ENCODE results near the gene RNF11. TPM values are rescaled to one million over a fixed set of nuclear protein-coding genes. Genes with fewer than 3 reads are reported as not detected.
"Not testable (repeated sequence)": the region's sequence is repeated elsewhere in the genome, so short reads cannot be mapped to it uniquely, and the experiment has no call there.

RNF11 gene
- polyA plus RNA-seq, 1 donor (not counting 4 experiments of a cell fraction or from before 2014, with no cell fraction given): 113 TPM

DNA sequence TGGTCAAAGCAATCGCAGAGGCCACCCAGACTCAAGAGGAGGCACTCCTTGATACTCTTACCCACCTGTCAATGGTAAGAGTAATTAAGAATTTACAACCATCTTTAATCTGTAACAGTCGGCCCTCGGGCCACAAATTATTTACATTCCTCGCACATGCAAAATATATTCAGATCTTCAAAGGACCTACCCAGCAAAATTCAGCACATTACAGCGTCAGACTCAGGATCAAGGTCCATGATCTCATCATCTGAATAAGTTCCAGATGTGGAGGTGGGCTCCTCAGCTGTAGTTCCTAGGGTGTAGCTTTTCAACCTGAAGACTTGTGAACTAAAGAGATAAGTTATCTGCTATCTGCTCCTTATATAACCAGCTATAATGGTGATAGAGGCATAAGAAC, 17.1 kb upstream of the RNF11 start:
- no peak overlapping the region for H2AFZ ChIP-seq (ENCODE audit: control insufficient read depth, low read length)
- TF ChIP-seq EZH2 (IDR thresholded peaks at IDR 0.05; ENCODE audit: low read length): no peak
- TF ChIP-seq, protein P1, sequence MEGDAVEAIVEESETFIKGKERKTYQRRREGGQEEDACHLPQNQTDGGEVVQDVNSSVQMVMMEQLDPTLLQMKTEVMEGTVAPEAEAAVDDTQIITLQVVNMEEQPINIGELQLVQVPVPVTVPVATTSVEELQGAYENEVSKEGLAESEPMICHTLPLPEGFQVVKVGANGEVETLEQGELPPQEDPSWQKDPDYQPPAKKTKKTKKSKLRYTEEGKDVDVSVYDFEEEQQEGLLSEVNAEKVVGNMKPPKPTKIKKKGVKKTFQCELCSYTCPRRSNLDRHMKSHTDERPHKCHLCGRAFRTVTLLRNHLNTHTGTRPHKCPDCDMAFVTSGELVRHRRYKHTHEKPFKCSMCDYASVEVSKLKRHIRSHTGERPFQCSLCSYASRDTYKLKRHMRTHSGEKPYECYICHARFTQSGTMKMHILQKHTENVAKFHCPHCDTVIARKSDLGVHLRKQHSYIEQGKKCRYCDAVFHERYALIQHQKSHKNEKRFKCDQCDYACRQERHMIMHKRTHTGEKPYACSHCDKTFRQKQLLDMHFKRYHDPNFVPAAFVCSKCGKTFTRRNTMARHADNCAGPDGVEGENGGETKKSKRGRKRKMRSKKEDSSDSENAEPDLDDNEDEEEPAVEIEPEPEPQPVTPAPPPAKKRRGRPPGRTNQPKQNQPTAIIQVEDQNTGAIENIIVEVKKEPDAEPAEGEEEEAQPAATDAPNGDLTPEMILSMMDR (optimal IDR thresholded peaks at IDR 0.05 in 1 of 3, IDR thresholded peaks at IDR 0.05 in 1 of 3, conservative IDR thresholded peaks at IDR 0.05 in 1 of 3; ENCODE audit: extremely low read depth in 1 of 3, insufficient read depth in 2 of 3, low read length in 3 of 3): no peak
- H3K4me3 ChIP-seq (ENCODE audit: control insufficient read depth in 2 of 3, extremely low read depth in 1 of 3, insufficient read depth in 2 of 3, low read depth in 1 of 3, low read length in 3 of 3): no peak overlapping the region
- no peak overlapping the region for H3K9ac ChIP-seq (ENCODE audit: control insufficient read depth, extremely low read depth, insufficient read depth, low read length)
- no peaks in the 10 kb centered on the region for H3K27me3 ChIP-seq (ENCODE audit: control insufficient read depth, extremely low read depth, insufficient read depth, low read length)
- H3K36me3 ChIP-seq (ENCODE audit: control insufficient read depth in 2 of 2, extremely low read depth in 1 of 2, insufficient read depth in 2 of 2, low read length in 2 of 2): no peaks in the 10 kb centered on the region
- H3K4me2 ChIP-seq (ENCODE audit: control insufficient read depth, extremely low read depth, insufficient read depth, low read depth, low read length): no peak overlapping the region
- H4K20me1 ChIP-seq (ENCODE audit: control insufficient read depth, extremely low read depth, insufficient read depth, low read length): no peaks in the 10 kb centered on the region
- H3K27ac ChIP-seq (ENCODE audit: control insufficient read depth, insufficient read depth, low read length): no peak overlapping the region
- H3K79me2 ChIP-seq (ENCODE audit: control insufficient read depth, insufficient read depth, low read length): no peaks in the 10 kb centered on the region
- no peak for FAIRE-seq
- peaks cover 19% of the 10 kb centered on the region for H3K4me1 ChIP-seq (ENCODE audit: control insufficient read depth, extremely low read depth, insufficient read depth, low read length)
- H3K9me3 ChIP-seq (ENCODE audit: control insufficient read depth, low read depth, low read length): no peaks in the 10 kb centered on the region
- H3K9me1 ChIP-seq (ENCODE audit: control insufficient read depth, extremely low read depth, insufficient read depth, low read length): no peaks in the 10 kb centered on the region
- no peak for DNase-seq (ENCODE audit: low read depth, low spot score)
- dilution Hi-C loops (cut with MboI; ENCODE audit: extremely low pct_ligation_motif_present, low sequenced_read_pairs): no loop called here

DNA sequence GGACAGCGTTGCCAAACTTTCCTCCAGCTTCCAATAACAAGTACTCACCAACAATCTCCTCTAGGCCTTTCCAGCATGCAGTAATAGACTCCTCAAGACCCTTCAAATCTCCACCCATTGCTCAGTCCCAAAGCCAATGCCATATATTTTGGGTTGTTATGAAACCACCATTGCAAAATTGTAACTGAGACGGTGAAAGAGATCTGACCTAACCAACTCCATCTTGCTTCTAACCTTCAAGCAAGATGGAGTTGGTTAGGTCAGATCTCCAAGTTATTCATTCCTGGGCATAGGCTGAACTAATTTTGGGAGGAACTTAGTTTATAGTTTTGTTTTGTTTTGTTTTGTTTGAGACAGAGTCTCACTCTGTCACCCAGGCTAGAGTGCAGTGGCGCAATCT, 14.5 kb upstream of the RNF11 start:
- H3K9ac ChIP-seq (ENCODE audit: control insufficient read depth, extremely low read depth, insufficient read depth, low read length); H3K4me3 ChIP-seq (ENCODE audit: control insufficient read depth in 2 of 3, extremely low read depth in 1 of 3, insufficient read depth in 2 of 3, low read depth in 1 of 3, low read length in 3 of 3); dilution Hi-C loops (cut with MboI; ENCODE audit: extremely low pct_ligation_motif_present, low sequenced_read_pairs): not testable (repeated sequence)

DNA sequence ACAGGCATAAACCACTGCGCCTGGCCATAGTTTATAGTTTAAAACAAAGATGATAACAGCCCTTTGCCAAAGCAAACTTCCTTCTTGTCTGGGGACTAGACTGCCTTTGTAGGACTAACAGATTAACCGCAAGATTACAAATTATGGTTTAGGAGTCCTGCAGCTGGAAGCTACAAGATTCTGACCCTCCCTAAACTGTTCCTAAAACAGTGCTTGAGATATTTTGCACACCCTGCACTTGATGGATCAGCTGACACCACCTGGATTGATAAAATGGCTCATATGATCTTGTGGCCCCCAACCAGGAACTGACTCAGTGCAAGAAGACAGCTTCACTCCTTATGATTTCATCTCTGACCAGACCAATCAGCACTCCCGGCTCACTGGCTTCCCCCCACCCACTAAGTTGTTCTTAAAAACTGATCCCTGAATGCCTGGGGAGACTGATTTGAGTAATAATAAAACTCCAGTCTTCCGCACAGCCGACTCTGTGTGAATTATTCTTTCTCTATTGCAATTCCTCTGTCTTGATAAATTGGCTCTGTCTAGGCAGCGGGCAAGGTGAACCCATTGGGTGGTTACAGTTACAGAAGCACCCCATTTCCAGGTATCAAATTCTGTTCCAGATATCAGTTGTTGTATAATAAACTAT, 13.8 kb upstream of the RNF11 start:
- H4K20me1 ChIP-seq (ENCODE audit: control insufficient read depth, extremely low read depth, insufficient read depth, low read length): no peaks in the 10 kb centered on the region
- H3K9me3 ChIP-seq (ENCODE audit: control insufficient read depth, low read depth, low read length): no peaks in the 10 kb centered on the region
- no peak overlapping the region for H3K9ac ChIP-seq (ENCODE audit: control insufficient read depth, extremely low read depth, insufficient read depth, low read length)
- FAIRE-seq (no peak), DNase-seq (ENCODE audit: low read depth, low spot score) (no peak)
- H3K27ac ChIP-seq (ENCODE audit: control insufficient read depth, insufficient read depth, low read length): no peak overlapping the region
- dilution Hi-C loops (cut with MboI; ENCODE audit: extremely low pct_ligation_motif_present, low sequenced_read_pairs): no loop called here
- H3K9me1 ChIP-seq (ENCODE audit: control insufficient read depth, extremely low read depth, insufficient read depth, low read length): no peaks in the 10 kb centered on the region
- no peak overlapping the region for H3K4me3 ChIP-seq (ENCODE audit: control insufficient read depth in 2 of 3, extremely low read depth in 1 of 3, insufficient read depth in 2 of 3, low read depth in 1 of 3, low read length in 3 of 3)
- H3K36me3 ChIP-seq (ENCODE audit: control insufficient read depth in 2 of 2, extremely low read depth in 1 of 2, insufficient read depth in 2 of 2, low read length in 2 of 2): no peaks in the 10 kb centered on the region
- no peaks in the 10 kb centered on the region for H3K27me3 ChIP-seq (ENCODE audit: control insufficient read depth, extremely low read depth, insufficient read depth, low read length)
- H3K4me1 ChIP-seq (ENCODE audit: control insufficient read depth, extremely low read depth, insufficient read depth, low read length): peaks cover 6% of the 10 kb centered on the region
- H2AFZ ChIP-seq (ENCODE audit: control insufficient read depth, low read length): no peak overlapping the region
- no peaks in the 10 kb centered on the region for H3K79me2 ChIP-seq (ENCODE audit: control insufficient read depth, insufficient read depth, low read length)
- TF ChIP-seq EZH2 (IDR thresholded peaks at IDR 0.05; ENCODE audit: low read length): no peak
- TF ChIP-seq, protein P1 (optimal IDR thresholded peaks at IDR 0.05 in 1 of 3, IDR thresholded peaks at IDR 0.05 in 1 of 3, conservative IDR thresholded peaks at IDR 0.05 in 1 of 3; ENCODE audit: extremely low read depth in 1 of 3, insufficient read depth in 2 of 3, low read length in 3 of 3): no peak
- no peak overlapping the region for H3K4me2 ChIP-seq (ENCODE audit: control insufficient read depth, extremely low read depth, insufficient read depth, low read depth, low read length)

More for the DNA sequence above, 14.5 kb upstream of the RNF11 start:
- H3K27ac ChIP-seq (ENCODE audit: control insufficient read depth, insufficient read depth, low read length); H3K9me3 ChIP-seq (ENCODE audit: control insufficient read depth, low read depth, low read length); H3K9me1 ChIP-seq (ENCODE audit: control insufficient read depth, extremely low read depth, insufficient read depth, low read length); H3K79me2 ChIP-seq (ENCODE audit: control insufficient read depth, insufficient read depth, low read length); H3K27me3 ChIP-seq (ENCODE audit: control insufficient read depth, extremely low read depth, insufficient read depth, low read length); H3K36me3 ChIP-seq (ENCODE audit: control insufficient read depth in 2 of 2, extremely low read depth in 1 of 2, insufficient read depth in 2 of 2, low read length in 2 of 2); H3K4me1 ChIP-seq (ENCODE audit: control insufficient read depth, extremely low read depth, insufficient read depth, low read length); FAIRE-seq; DNase-seq (ENCODE audit: low read depth, low spot score); H3K4me2 ChIP-seq (ENCODE audit: control insufficient read depth, extremely low read depth, insufficient read depth, low read depth, low read length); H2AFZ ChIP-seq (ENCODE audit: control insufficient read depth, low read length); H4K20me1 ChIP-seq (ENCODE audit: control insufficient read depth, extremely low read depth, insufficient read depth, low read length): not testable (repeated sequence)
